GM12878 (cell line): ENCODE results near the gene RBM10. TPM values are rescaled to one million over a fixed set of nuclear protein-coding genes. Genes with fewer than 3 reads are reported as not detected.

Experiments
- ATAC-seq: fragments of 200-7000 bp; cut with Tn5 transposase; 3 replicates; pipeline ENCODE4 v1.9.1; 2020; ENCODE audit warnings: mild to moderate bottlenecking, moderate library complexity
- BruUV-seq: library from RNA; stranded (reverse); fragments of 400-500 nt; replicated peaks from 2 replicates; lab custom pipeline; 2021; lab: Mats Ljungman, UMichigan
- CTCF ChIA-PET: fragments of 300-600 bp; sonication (Branson Sonifier 250); formaldehyde crosslinking; extraction: SDS; loops from one replicate; lab custom pipeline; 2021; ENCODE audit warnings: inconsistent platforms; lab: Yijun Ruan, JAX
- POLR2A ChIA-PET: fragments of 350-600 bp; formaldehyde crosslinking; extraction: SDS; loops from one replicate; lab custom pipeline; 2021; ENCODE audit warnings: inconsistent platforms; lab: Charles Lee
- RAD21 ChIA-PET: fragments of 300-600 bp; sonication (Branson Sonifier 250); formaldehyde crosslinking; loops from one replicate; lab custom pipeline; 2023; ENCODE audit warnings: antibody characterized with exemption; ENCODE audit not compliant: unreplicated experiment; lab: Charles Lee
- SMC1A ChIA-PET: fragments of 300-600 bp; sonication (Branson Sonifier 250); formaldehyde crosslinking; loops from one replicate; lab custom pipeline; 2023; ENCODE audit not compliant: unreplicated experiment, uncharacterized antibody; lab: Charles Lee
- DNase-seq: peaks from one replicate; pipeline ENCODE4 v3.0.0-alpha.2; 2011; ENCODE audit warnings: low read depth, low spot score
- FAIRE-seq: peaks from 3 replicates; lab custom pipeline; 2011; peaks lifted over from hg19 to GRCh38; lab: Jason Lieb, UNC
- H2AFZ ChIP-seq: 2 replicates; pipeline ENCODE4 v1.6.0; 2011; ENCODE audit warnings: low read depth, low read length, control low read depth; ENCODE audit not compliant: control insufficient read depth
- H3K27ac ChIP-seq: 2 replicates; pipeline ENCODE4 v1.5.1; 2011; ENCODE audit warnings: control low read depth; ENCODE audit not compliant: control insufficient read depth, insufficient read depth
- H3K27me3 ChIP-seq, 2 experiments: replicated peaks in 1 of 2; 2 replicates each; pipeline versions ENCODE4 v1.6.0 to v1.6.1; 2011; ENCODE audit warnings: low read length in 1 of 2; ENCODE audit not compliant: control insufficient read depth in 2 of 2, insufficient read depth in 2 of 2
- H3K36me3 ChIP-seq, 2 experiments: 2 replicates each; pipeline ENCODE4 v1.5.1; 2011; ENCODE audit warnings: low read length in 1 of 2; ENCODE audit not compliant: control insufficient read depth in 2 of 2, insufficient read depth in 2 of 2
- H3K4me1 ChIP-seq: 2 replicates; pipeline ENCODE4 v1.6.1; 2011; ENCODE audit warnings: mild to moderate bottlenecking, low read length, moderate library complexity, mixed read lengths; ENCODE audit not compliant: control insufficient read depth, insufficient read depth
- H3K4me2 ChIP-seq: 2 replicates; pipeline ENCODE4 v1.6.0; 2011; ENCODE audit warnings: control low read depth; ENCODE audit not compliant: control insufficient read depth, insufficient read depth
- H3K4me3 ChIP-seq: fragments of 200-600 bp; sonication (generic); 2 replicates; pipeline ENCODE4 v1.5.1; 2016
- H3K79me2 ChIP-seq: 2 replicates; pipeline ENCODE4 v1.6.0; 2011; ENCODE audit warnings: low read length; ENCODE audit not compliant: control insufficient read depth, insufficient read depth
- H3K9ac ChIP-seq: 2 replicates; pipeline ENCODE4 v1.8.0; 2011; ENCODE audit warnings: low read length, control low read depth, mixed read lengths; ENCODE audit not compliant: control insufficient read depth, insufficient read depth
- H3K9me3 ChIP-seq: replicated peaks from 3 replicates; pipeline ENCODE4 v1.5.1; 2011; ENCODE audit warnings: mild to moderate bottlenecking, low read length; ENCODE audit not compliant: control insufficient read depth, insufficient read depth
- H4K20me1 ChIP-seq: 2 replicates; pipeline ENCODE4 v1.6.0; 2011; ENCODE audit not compliant: control insufficient read depth, insufficient read depth
- CEBPB ChIP-seq, 2 experiments: fragments of 150-350 bp in 1 of 2; IDR thresholded peaks; 2 replicates each; pipeline ENCODE4 v1.6.1; 2012 to 2014; ENCODE audit warnings: low read depth in 2 of 2, low read length in 2 of 2, borderline replicate concordance in 1 of 2, inconsistent platforms in 1 of 2
- CREM ChIP-seq: IDR thresholded peaks from 2 replicates; pipeline ENCODE4 v1.6.1; 2014; ENCODE audit warnings: antibody characterized with exemption, low read depth
- MEF2A ChIP-seq: IDR thresholded peaks from 2 replicates; pipeline ENCODE4 v1.6.1; 2011; ENCODE audit warnings: low read depth, mild to moderate bottlenecking, low read length, moderate library complexity; ENCODE audit not compliant: insufficient read depth
- TBL1XR1 ChIP-seq: IDR thresholded peaks from 2 replicates; pipeline ENCODE4 v1.6.1; 2012; ENCODE audit warnings: low read depth, low read length, improper control_type of control experiment
- ZNF384 ChIP-seq: IDR thresholded peaks from 2 replicates; pipeline ENCODE4 v1.6.1; 2012; ENCODE audit warnings: low read depth, mild to moderate bottlenecking, low read length, improper control_type of control experiment, borderline replicate concordance
- WGBS: methylation state at CpG from one replicate; pipeline ENCODE4 v1.1.6; 2016; ENCODE audit warnings: low lambda C conversion rate; ENCODE audit not compliant: insufficient replicate concordance, insufficient coverage; ENCODE audit errors: missing lambda C conversion rate; 5-methylcytosine and 5-hydroxymethylcytosine counted together
- in situ Hi-C: fragments of 300-500 bp; cut with MboI; formaldehyde crosslinking; loops from 9 replicates; pipeline ENCODE4 v1.14.3; 2018; ENCODE audit warnings: mixed read lengths
- intact Hi-C: fragments of 100-400 bp; cut with micrococcal nuclease; formaldehyde crosslinking; loops from one replicate; pipeline ENCODE4 v1.14.2; 2022; ENCODE audit not compliant: unreplicated experiment
- polyA plus RNA-seq, 11 experiments: library from polyadenylated mRNA; depleted of rRNA in 4 of 11; unstranded in 6 of 11; stranded (reverse) in 5 of 11; fragments of >200 nt; fragmentation: Nextera tagmentation in 4 of 11; fragmentation: Illumina TruSeq in 1 of 11; extraction: Ambion mirVana in 4 of 11; extraction: Trizol in 1 of 11; gene quantifications; 1 replicate in 1 of 11; 2 replicates in 10 of 11; pipeline versions ENCODE4 v1.2.1 to v1.2.3, GENCODE V29; 2011 to 2016; ENCODE audit warnings: inconsistent platforms in 2 of 11, missing spikeins in 2 of 11, low read depth in 1 of 11
- total RNA-seq, 4 experiments: library from RNA; depleted of rRNA in 3 of 4; stranded (reverse); fragments of >200 nt in 3 of 4; fragmentation: Illumina TruSeq in 1 of 4; extraction: Trizol in 1 of 4; gene quantifications; 2 replicates each; pipeline versions ENCODE4 v1.2.1 to v1.2.3, GENCODE V29; 2013 to 2021
- TF ChIP-seq, protein P1 (sequence below), 3 experiments: IDR thresholded peaks in 2 of 3; conservative IDR thresholded peaks in 1 of 3; 2 replicates each; pipeline ENCODE4 v1.5.1; 2011; ENCODE audit warnings: low read depth in 3 of 3, low read length in 3 of 3, mild to moderate bottlenecking in 3 of 3, control low read depth in 2 of 3, moderate library complexity in 2 of 3, inconsistent platforms in 1 of 3, mixed read lengths in 1 of 3; ENCODE audit not compliant: control insufficient read depth in 2 of 3, insufficient read depth in 1 of 3; ENCODE audit errors: extremely low read depth in 1 of 3
- TF ChIP-seq, protein P2 (sequence below): IDR thresholded peaks from 2 replicates; pipeline ENCODE4 v1.6.1; 2011; ENCODE audit warnings: low read depth, mild to moderate bottlenecking, low read length, moderate library complexity, borderline replicate concordance; ENCODE audit errors: extremely low read depth
- TF ChIP-seq, protein P3 (sequence below): IDR thresholded peaks from 2 replicates; pipeline ENCODE4 v1.6.1; 2011; ENCODE audit warnings: borderline replicate concordance, low read depth, mild to moderate bottlenecking, moderate library complexity, low read length; ENCODE audit not compliant: insufficient read depth, poor library complexity, severe bottlenecking

RBM10 gene
- total and polyA plus RNA-seq, 10 of the 15 experiments (the other 5 are each of a cell fraction or from before 2014, with no cell fraction given): 1.4 to 60.0 (median 29.8) TPM

DNA sequence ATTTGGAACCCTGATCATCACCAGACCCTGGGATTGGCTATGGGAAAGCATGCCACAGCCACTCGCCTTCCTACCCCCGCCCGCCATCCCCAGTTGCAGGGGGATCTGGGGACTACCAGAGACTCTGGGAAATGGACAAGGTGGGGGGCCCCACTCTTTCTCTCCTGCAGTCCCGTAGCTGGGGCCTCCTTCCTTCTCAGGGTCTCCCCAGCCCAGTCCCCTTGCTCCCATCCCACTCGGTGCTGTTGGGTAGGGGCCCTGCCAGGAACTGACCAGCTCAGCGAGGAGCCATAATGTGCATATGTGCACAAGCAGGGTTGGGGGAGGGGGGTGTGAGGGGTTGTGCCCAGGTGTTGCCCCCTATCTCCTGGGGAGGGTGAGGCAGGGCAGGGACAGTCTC is 84.4 kb downstream of the RBM10 start:
- Histone ChIP-seq H3K4me2 (no peak overlapping the region), H3K27me3 (no peaks in the 10 kb centered on the region), H2AFZ (no peak overlapping the region), H3K4me1 (no peaks in the 10 kb centered on the region), H3K4me3 (no peak overlapping the region), H3K27ac (no peak overlapping the region), H3K79me2 (peaks cover 8% of the 10 kb centered on the region), H3K9me3 (no peaks in the 10 kb centered on the region), H4K20me1 (no peaks in the 10 kb centered on the region), H3K36me3 (peaks cover 17% of the 10 kb centered on the region in 2 experiments; a peak in 3 of 4 replicates), H3K9ac (no peak overlapping the region)
- FAIRE-seq (no peak), ATAC-seq (no peak), DNase-seq (no peak)
- ChIA-PET RAD21 (no interaction called here), POLR2A (no interaction called here), SMC1A (no interaction called here), CTCF (no interaction called here)
- in situ Hi-C loops (no loop called here), intact Hi-C loops (no loop called here)
- 87% methylated on average over 6 of the region's 6 CpGs for WGBS
- TF ChIP-seq, protein P1, sequence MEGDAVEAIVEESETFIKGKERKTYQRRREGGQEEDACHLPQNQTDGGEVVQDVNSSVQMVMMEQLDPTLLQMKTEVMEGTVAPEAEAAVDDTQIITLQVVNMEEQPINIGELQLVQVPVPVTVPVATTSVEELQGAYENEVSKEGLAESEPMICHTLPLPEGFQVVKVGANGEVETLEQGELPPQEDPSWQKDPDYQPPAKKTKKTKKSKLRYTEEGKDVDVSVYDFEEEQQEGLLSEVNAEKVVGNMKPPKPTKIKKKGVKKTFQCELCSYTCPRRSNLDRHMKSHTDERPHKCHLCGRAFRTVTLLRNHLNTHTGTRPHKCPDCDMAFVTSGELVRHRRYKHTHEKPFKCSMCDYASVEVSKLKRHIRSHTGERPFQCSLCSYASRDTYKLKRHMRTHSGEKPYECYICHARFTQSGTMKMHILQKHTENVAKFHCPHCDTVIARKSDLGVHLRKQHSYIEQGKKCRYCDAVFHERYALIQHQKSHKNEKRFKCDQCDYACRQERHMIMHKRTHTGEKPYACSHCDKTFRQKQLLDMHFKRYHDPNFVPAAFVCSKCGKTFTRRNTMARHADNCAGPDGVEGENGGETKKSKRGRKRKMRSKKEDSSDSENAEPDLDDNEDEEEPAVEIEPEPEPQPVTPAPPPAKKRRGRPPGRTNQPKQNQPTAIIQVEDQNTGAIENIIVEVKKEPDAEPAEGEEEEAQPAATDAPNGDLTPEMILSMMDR (IDR thresholded peaks at IDR 0.05 in 2 of 3, conservative IDR thresholded peaks at IDR 0.05 in 1 of 3; ENCODE audit: control insufficient read depth in 2 of 3, extremely low read depth in 1 of 3, insufficient read depth in 1 of 3, low read depth in 3 of 3, low read length in 3 of 3): no peak
- TF ChIP-seq CEBPB (IDR thresholded peaks at IDR 0.05; ENCODE audit: borderline replicate concordance in 1 of 2, low read depth in 2 of 2, low read length in 2 of 2) (no peak), TBL1XR1 (no peak), CREM (no peak), ZNF384 (no peak), MEF2A (no peak)
- TF ChIP-seq, protein P2, sequence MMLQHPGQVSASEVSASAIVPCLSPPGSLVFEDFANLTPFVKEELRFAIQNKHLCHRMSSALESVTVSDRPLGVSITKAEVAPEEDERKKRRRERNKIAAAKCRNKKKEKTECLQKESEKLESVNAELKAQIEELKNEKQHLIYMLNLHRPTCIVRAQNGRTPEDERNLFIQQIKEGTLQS: no peak
- TF ChIP-seq, protein P3, sequence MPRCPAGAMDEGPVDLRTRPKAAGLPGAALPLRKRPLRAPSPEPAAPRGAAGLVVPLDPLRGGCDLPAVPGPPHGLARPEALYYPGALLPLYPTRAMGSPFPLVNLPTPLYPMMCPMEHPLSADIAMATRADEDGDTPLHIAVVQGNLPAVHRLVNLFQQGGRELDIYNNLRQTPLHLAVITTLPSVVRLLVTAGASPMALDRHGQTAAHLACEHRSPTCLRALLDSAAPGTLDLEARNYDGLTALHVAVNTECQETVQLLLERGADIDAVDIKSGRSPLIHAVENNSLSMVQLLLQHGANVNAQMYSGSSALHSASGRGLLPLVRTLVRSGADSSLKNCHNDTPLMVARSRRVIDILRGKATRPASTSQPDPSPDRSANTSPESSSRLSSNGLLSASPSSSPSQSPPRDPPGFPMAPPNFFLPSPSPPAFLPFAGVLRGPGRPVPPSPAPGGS: no peak
- BruUV-seq: no TSS peak
